SH-SY5Y (cell line): ENCODE measurements around the gene OVOL3.

ENCODE experiments used
- GATA2 ChIP-seq: IDR thresholded peaks from 2 replicates; pipeline ENCODE4 v1.6.1; 2011; ENCODE audit warnings: mild to moderate bottlenecking, low read depth, low read length
- GATA3 ChIP-seq: IDR thresholded peaks from 2 replicates; pipeline ENCODE4 v1.6.1; 2011; ENCODE audit warnings: low read depth, mild to moderate bottlenecking, low read length, moderate library complexity

- TF ChIP-seq GATA2 (no peak), GATA3 (no peak)
These were observed 29.5 kb downstream of the OVOL3 start for GRCh38 chr19:36140304-36141038.
